NT2/D1 (cell line): ENCODE data around the gene PLSCR4.

Experiments
- DNase-seq: peaks from one replicate; pipeline ENCODE4 v3.0.0-alpha.2; 2011; ENCODE audit warnings: low read depth, low spot score
- H3K27me3 ChIP-seq: 2 replicates; pipeline ENCODE4 v1.6.0; 2011; ENCODE audit warnings: mild to moderate bottlenecking; ENCODE audit not compliant: insufficient read length, insufficient read depth
- H3K36me3 ChIP-seq: 2 replicates; pipeline ENCODE4 v1.6.1; 2011; ENCODE audit warnings: mild to moderate bottlenecking, low read length, mixed read lengths; ENCODE audit not compliant: insufficient read depth, insufficient read length
- H3K4me1 ChIP-seq: 2 replicates; pipeline ENCODE4 v1.5.1; 2011; ENCODE audit not compliant: insufficient read depth, insufficient read length
- H3K4me3 ChIP-seq: 2 replicates; pipeline ENCODE4 v1.5.1; 2011; ENCODE audit warnings: low read depth; ENCODE audit not compliant: insufficient read length
- H3K9ac ChIP-seq: 2 replicates; pipeline ENCODE4 v1.6.0; 2011; ENCODE audit warnings: low read depth; ENCODE audit not compliant: insufficient read length
- H3K9me3 ChIP-seq: 2 replicates; pipeline ENCODE4 v1.5.1; 2011; ENCODE audit warnings: mild to moderate bottlenecking, low read length; ENCODE audit not compliant: insufficient read depth
- SUZ12 ChIP-seq: IDR thresholded peaks from 2 replicates; pipeline ENCODE4 v1.6.1; 2011; ENCODE audit not compliant: insufficient read length, insufficient read depth; ENCODE audit errors: extremely low read depth
- YY1 ChIP-seq: IDR thresholded peaks from 2 replicates; pipeline ENCODE4 v1.6.1; 2011; ENCODE audit not compliant: insufficient read length, insufficient read depth
- ZNF274 ChIP-seq: IDR thresholded peaks from 2 replicates; pipeline ENCODE4 v1.6.1; 2011; ENCODE audit warnings: mild to moderate bottlenecking, low read depth, low read length

Gene PLSCR4

DNA sequence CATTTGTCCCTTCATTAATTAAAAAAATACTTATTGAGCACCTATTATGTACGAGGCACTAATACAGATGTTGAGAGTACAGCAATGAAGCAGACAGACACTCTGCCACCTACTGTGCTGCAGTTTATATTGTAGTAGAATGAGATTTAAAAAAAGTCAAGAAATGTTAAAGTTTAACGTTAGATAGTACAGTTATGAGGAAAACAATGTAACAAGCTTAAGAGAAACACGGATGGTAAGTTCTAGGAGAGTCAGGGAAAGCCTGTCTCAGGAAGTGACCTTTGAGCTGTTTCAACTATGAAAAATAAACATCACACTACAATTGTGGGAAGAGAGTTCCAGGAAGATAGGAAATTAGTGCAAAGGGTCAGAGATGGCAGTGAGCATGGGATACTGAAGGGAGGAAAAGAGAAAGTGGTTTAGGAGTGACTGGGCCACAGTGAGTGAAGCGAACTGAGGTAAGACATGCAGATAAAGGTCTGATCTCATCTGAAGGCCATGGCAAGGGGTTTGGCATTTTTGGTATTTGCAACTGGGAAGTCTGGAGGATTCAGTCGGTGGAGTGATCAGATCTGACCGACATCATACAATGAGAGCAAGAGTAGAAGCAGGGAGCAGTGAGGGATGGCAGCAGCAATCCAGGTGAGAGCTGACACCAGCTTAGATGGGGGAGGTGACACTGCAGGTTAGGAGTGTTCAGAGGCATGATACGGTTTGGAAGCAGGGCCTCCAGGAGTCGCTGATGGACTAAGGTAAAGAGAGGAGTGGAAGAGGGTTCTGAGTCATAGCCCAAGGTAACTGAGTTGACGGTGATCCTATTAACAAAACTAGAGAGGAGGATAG, 28.5 kb downstream of the PLSCR4 start:
- Histone ChIP-seq H3K9me3 (no peaks in the 10 kb centered on the region; the same call in 1 of the 2 replicates), H3K4me1 (no peaks in the 10 kb centered on the region), H3K36me3 (no peaks in the 10 kb centered on the region), H3K4me3 (no peak overlapping the region), H3K27me3 (no peaks in the 10 kb centered on the region), H3K9ac (no peak overlapping the region)
- no peak for DNase-seq
- TF ChIP-seq YY1 (no peak), SUZ12 (no peak), ZNF274 (no peak)

DNA sequence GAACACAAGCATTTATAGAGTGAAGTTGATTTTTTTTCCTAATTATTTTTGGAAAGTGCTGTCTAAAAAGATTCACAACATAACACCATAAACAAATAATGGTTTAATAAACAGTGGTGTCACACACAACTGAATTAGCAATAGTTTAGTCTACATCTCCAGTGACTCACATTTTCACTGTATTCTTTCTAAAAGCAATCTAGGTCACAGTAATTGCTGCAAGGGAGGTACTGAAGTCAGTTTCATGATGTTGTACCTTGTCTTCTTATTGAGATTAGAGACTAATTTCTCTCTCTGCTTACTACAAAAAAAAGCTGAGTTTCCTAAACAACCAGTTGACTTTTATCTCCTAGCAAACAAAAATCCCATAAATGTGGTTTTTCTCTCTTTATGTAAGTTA, 29.6 kb downstream of the PLSCR4 start:
- Histone ChIP-seq H3K27me3 (no peaks in the 10 kb centered on the region), H3K4me3 (no peak overlapping the region), H3K9me3 (no peaks in the 10 kb centered on the region; the same call in 1 of the 2 replicates), H3K36me3 (no peaks in the 10 kb centered on the region), H3K4me1 (no peaks in the 10 kb centered on the region), H3K9ac (no peak overlapping the region)
- TF ChIP-seq SUZ12 (no peak), YY1 (no peak), ZNF274 (no peak)
- no peak for DNase-seq

DNA sequence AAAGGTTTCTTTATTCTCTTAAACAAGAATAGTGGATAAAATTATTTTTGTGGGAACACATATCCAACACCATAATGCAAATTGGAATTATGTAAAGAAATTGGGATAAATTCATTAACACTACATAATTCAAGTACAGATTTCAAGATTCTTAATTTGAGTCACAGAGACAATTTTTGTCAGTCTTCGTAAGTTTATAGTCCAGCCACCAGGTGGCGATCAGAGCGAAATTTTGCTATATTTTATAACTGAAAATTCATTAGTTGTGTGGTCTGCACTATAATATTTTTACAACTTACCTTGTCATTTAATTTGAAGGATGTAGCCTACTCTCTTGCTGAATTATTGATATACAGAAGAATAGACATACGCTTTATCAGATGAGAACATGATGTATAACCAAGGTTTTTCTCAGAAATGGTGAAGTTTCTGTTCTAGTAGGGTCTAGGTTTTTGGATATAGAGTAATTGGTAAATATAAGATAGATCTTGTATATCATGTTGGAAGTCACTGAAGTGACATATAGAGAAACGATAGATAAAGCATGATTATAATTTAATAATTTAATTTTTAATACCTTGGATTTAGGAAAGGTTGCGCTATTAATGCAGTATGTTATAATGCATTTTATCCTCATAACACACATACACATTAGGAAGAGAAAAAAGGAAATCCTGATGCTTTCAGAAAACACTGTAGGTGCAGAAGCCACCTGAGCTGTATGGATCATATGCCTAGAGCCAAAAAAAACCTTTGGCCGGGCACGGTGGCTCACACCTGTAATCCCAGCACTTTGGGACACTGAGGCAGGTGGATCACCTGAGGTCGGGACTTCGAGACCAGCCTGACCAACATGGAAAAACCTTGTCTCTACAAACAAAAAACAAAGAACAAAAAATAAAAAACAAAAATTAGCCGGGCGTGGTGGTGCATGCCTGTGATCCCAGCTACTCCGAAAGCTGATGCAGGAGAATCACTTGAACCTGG, 31.7 kb downstream of the PLSCR4 start:
- TF ChIP-seq YY1, result no peak
- TF ChIP-seq ZNF274, result no peak
- no peak for TF ChIP-seq SUZ12
- no peaks in the 10 kb centered on the region; the same call in 1 of the 2 replicates for H3K9me3 ChIP-seq
- H3K36me3 ChIP-seq, result no peaks in the 10 kb centered on the region
- DNase-seq, result no peak
- no peak overlapping the region for H3K4me3 ChIP-seq
- H3K9ac ChIP-seq, result no peak overlapping the region
- H3K27me3 ChIP-seq, result no peaks in the 10 kb centered on the region
- H3K4me1 ChIP-seq, result no peaks in the 10 kb centered on the region

DNA sequence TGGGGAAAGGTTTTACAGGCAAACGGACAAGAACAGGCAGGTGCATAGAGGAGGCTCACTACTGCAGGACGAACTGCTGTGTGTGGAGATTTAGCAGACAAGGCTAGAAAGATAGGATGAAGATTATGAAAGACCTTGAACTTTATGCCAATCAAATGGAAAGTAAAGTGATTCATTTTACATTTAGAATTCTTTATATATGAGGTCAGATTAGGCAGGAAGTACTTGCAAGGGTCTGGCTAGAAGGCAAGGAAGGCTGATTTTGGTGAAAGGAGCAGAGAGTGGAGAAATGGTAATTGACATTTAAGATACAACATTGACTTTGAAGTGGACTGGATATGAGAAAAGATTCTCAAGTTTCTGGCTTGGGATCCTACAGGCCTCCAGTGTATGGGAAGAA, 33.6 kb downstream of the PLSCR4 start:
- Histone ChIP-seq H3K36me3 (no peaks in the 10 kb centered on the region), H3K27me3 (no peaks in the 10 kb centered on the region), H3K9me3 (no peaks in the 10 kb centered on the region), H3K9ac (no peak overlapping the region), H3K4me1 (no peaks in the 10 kb centered on the region), H3K4me3 (no peak overlapping the region)
- DNase-seq, result no peak
- TF ChIP-seq YY1 (no peak), ZNF274 (no peak), SUZ12 (no peak)

DNA sequence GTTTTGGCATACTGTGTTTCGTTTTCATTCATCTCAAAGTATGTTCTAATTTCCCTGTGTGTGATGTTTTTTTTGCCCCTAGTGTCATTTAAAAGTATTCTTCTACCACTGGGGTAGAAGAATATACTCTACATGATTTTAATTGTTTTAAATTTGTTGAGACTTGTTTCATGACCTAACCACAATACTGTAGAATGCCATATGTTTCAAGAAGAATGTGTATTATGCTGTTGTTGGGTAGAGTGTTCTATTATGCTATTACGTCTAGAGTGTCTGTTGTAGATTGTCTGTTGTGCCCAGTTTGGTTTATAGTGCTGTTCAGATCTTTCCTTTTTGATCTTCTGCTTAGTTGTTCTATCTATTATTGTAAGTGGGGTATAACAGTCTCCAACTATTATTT, 36.4 kb downstream of the PLSCR4 start:
- Histone ChIP-seq H3K4me3 (no peak overlapping the region), H3K4me1 (no peaks in the 10 kb centered on the region), H3K36me3 (no peaks in the 10 kb centered on the region), H3K9me3 (no peaks in the 10 kb centered on the region), H3K27me3 (no peaks in the 10 kb centered on the region), H3K9ac (no peak overlapping the region)
- no peak for TF ChIP-seq ZNF274
- no peak for TF ChIP-seq SUZ12
- no peak for TF ChIP-seq YY1
- DNase-seq, result no peak

DNA sequence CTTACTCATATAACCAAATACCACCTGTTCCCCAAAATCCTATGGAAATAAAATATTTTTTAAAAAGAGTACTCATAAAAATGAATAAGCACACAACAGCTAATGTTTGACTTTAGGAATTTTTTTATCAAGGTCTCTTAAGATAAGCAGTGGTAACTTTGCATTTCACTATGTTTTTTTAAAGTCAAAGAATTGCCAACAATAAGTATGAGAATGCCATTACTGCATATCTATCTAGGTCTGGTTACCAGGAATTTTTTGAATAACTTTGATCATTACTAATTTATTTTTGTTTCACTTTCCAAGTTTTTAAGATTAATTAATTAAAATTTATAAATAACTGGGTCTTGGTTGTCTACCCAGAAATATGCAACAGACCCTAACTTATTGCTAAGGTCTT, 41.5 kb downstream of the PLSCR4 start:
- Histone ChIP-seq H3K9me3 (no peaks in the 10 kb centered on the region), H3K4me1 (no peaks in the 10 kb centered on the region), H3K27me3 (no peaks in the 10 kb centered on the region), H3K9ac (no peak overlapping the region), H3K4me3 (no peak overlapping the region), H3K36me3 (peaks cover 4% of the 10 kb centered on the region)
- DNase-seq, result no peak
- TF ChIP-seq ZNF274, result no peak
- no peak for TF ChIP-seq SUZ12
- TF ChIP-seq YY1, result no peak

DNA sequence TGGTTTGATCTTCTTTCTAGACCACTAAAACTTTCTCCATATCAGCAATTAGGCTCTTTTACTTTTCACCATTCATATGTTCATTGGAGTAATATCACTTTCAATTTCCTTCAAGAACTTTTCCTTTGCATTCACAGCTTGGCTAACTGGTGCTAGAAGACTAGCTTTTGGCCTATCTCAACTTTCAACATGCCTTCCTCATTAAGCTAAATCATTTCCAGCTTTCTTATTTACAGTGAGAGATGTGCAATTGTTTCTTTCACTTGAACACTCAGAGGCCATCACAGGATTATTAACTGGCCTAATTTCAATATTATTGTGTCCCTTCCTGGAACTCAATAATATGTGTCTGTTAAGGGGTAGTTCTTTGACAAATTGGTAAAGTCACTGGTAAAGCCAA, 47.1 kb downstream of the PLSCR4 start:
- Histone ChIP-seq H3K4me3 (no peak overlapping the region), H3K9ac (no peak overlapping the region), H3K4me1 (no peaks in the 10 kb centered on the region), H3K27me3 (no peaks in the 10 kb centered on the region), H3K36me3 (peaks cover 4% of the 10 kb centered on the region), H3K9me3 (no peaks in the 10 kb centered on the region)
- no peak for DNase-seq
- TF ChIP-seq ZNF274, result no peak
- TF ChIP-seq YY1, result no peak
- TF ChIP-seq SUZ12, result no peak
